ENCODE data around the gene SHKBP1.

SHKBP1 gene

DNA sequence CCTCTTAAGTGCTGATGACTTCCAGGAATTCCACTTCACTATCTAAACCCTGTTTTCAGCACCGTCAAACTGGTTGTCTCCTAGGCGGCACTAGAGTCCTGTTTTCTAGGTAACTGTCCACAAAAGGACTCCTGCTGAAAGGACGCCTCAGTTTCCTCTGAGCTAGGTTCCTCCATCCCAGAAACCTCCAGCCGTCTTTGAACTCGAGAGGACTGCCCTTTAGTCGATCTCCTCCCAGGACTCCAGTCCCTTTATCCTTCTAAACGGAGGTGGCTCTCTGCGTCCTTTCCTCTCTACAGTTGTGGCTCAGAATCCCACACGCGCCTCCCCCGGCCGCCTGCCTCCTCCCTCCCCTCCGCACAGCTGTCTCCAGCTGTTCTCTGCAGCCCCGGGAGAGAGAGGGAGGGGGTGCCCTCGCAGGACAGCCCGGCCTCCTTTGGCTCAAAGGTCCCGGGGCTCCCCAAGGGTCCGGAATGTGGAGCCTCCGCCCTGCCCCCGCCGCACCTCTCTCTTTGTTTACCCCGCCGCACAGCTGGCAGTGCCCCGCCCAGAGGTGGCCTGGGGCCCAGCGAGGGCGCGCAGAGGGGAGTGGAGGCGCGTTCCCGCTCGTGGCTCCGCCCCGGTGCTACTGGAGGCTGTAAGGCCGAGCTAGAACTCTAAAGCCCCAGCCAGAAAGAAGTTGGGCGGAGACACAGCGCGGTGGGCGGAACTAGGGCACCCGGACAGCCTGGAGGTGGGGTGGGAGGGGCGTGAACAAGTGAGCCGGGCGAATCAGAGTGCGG, 26.9 kb downstream of the SHKBP1 start:
- DNase-seq, result peak; percentile 99

DNA sequence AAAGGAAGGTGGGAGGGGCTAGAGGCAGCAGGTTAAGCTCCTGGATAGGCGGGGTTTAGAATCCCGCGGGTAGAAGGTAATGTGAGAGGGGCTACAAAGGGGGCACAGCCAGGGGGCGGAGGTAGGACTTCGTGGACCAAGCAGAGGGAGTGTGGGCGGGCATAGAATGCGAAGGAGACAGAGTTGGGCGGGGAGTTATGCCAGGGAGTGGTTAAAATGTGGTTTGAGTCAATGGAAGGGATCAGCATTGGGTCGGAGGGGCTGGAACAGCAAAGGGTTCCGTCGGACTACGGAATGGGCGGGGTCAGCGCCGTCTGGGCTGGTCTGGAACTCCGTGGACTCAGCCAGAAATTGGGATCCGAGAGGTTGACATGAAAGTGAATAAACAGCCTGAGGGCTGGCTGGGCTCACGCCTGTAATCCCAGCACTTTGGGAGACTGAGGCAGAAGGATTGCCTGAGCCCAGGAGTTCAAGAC, 27.5 kb downstream of the SHKBP1 start:
- DNase-seq, result no peak

DNA sequence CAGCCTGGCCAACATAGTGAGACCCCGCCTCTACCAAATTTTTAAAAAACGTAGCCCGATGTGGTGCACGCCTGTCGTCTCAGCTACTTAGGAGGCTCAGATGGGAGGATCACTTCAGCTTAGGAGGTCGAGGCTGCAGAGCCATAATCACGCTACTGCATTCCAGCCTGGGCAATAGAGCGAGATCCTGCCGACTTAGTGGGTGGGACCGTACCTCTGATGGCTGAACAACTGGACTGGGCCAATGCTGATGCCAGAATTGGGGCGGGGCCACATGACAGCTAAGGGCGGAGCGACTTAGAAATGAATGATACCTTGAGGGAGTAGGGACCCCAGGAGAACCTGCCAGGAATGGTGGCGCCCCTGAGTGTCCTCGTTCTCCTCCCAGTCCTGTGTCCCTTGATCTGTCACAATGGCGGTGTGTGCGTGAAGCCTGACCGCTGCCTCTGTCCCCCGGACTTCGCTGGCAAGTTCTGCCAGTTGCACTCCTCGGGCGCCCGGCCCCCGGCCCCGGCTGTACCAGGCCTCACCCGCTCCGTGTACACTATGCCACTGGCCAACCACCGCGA, 28.1 kb downstream of the SHKBP1 start:
- no peak for DNase-seq

DNA sequence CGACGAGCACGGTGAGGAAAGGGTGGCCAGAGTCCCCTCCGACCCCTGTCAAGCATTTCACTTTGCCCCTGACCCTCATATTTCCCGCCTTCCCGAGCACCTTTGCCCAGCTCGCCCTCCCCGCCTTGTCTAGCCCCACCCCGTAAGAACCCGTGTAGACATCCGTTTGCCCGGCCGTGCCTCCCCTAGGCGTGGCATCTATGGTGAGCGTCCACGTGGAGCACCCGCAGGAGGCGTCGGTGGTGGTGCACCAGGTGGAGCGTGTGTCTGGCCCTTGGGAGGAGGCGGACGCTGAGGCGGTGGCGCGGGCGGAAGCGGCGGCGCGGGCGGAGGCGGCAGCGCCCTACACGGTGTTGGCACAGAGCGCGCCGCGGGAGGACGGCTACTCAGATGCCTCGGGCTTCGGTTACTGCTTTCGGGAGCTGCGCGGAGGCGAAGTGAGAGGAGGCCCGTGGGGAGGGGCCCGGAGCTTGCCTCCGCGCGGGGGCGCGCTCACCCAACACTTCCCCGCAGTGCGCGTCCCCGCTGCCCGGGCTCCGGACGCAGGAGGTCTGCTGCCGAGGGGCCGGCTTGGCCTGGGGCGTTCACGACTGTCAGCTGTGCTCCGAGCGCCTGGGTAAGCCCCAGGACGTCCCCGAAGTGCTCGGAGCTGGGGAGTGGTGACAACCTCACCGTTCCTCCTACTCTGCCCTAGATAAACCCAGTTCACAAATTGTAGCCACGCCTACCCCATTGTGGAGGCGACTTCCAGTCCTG, 28.7 kb downstream of the SHKBP1 start:
- peak; percentile 84 for DNase-seq

DNA sequence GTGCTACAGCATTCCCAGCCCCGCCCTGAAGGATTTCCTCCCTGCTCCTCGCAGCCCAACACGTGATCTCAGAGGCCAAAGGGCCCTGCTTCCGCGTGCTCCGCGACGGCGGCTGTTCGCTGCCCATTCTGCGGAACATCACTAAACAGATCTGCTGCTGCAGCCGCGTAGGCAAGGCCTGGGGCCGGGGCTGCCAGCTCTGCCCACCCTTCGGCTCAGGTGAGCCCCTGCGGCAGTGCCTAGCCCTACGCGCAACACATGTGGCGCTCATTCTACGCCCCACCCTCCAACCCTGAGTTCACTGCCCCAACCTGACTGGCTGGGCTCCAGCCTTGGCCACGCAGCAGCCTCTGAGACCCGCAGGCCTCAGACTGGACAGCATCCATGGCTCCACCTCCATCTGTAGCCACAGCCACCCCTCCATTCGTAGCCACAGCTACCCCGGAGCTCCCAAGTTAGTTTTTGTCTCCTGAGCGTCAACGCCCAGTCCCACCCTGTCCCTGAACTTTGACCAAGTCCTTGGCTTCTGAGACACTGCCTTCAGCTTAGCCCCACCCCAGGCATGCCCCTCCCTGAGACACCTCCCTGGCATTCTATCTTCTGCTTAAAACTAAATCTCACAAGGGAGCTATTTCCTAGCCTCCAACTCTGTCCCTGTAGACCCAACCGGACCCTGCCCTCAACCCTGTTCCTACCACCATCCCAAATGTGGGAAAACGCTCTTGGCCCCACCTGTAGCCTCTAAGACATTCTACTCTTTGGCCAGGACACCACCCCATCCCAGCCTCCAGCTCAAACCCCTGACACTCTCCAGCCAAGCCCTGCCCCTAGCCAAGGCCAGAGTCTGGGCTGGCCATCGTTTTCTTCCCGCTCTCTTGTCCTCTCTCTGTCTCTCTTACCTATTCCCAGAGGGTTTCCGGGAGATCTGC, 30.9 kb downstream of the SHKBP1 start:
- DNase-seq, result no peak

DNA sequence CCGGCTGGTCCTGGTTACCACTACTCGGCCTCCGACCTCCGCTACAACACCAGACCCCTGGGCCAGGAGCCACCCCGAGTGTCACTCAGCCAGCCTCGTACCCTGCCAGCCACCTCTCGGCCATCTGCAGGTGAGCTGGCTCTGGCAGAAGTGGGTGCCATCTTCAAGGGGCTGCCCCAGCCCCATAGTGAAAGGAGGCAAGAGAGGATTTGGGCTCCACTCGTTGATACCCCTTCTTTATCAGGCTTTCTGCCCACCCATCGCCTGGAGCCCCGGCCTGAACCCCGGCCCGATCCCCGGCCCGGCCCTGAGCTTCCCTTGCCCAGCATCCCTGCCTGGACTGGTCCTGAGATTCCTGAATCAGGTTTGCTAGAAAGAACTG, 31.6 kb downstream of the SHKBP1 start:
- DNase-seq, result no peak

DNA sequence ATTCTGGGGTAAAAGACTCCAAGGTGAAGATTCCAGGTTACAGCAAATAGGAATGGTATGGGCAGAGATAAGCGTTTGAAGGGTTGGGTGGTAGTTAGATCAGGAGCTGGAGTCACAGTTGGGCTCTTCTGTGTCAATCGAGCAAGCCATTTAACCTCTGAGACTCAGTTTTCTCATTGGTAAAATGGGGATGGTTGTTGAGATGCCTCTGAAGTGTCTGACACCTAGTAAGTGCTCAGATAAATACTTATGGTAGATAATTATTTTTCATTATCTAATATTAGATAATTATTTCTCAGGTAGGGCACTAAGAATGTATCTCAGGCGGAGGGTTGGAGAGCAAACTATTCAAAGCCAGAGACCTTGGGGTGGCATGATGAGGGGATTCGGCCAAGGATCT, 32.3 kb downstream of the SHKBP1 start:
- no peak for DNase-seq

DNA sequence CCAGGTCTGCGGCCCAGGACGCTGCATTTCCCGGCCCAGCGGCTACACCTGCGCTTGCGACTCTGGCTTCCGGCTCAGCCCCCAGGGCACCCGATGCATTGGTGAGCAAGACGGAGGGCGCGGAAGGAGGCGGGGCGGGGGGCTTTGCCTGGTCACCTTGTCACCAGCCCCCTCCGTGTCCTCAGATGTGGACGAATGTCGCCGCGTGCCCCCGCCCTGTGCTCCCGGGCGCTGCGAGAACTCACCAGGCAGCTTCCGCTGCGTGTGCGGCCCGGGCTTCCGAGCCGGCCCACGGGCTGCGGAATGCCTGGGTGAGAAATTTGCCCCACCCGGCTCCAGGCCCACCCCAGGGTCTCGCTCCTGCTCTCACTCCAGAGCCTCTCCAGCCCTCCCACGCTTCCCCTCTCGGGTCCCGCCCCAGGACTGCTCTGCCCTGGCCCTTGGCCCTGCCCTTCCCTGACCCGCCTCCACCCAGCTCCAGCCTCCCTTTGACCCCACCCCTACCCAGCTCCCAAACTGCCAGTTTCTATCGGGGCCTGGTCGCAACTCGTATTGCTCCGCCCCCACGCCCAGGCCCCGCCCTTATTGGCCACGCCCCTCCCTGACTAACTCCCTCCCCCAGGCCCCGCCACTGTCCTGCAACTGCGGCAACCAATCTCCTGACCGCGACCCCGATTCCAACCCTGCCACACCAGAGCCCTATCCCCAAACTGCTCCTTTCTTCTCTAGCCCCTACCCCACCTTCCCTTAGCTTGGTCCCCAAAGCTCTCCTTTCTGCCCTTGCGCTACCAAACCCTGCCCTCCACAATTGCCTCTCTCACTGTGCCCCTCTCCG, 33.1 kb downstream of the SHKBP1 start:
- DNase-seq, result peak; percentile 83

DNA sequence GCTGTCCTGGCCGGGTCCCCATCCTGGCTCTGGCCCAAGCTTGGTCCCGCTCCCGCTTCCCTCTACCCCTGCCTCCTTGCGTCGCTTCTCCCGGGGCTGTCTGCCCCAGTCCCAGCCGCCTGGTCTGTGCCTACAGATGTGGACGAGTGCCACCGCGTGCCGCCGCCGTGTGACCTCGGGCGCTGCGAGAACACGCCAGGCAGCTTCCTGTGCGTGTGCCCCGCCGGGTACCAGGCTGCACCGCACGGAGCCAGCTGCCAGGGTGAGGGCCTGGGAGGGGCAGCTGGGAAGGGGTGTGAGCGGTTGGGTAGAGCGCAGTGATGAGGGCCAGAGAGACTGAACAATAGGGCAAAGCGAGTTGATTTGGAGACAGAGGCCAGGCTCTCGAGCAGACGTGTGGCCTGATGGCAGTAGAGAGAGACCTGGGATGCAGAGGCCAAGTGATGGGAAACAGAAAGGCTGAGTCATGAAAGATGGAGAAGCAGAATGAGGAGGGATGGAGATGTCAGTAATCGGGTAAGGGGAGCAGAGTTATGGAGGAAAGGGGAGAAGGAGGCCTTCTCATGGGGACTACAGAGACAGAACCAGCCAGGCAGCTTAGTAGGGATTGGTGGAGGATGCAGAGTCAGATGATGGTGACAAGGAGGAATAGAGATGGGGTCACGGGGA, 33.9 kb downstream of the SHKBP1 start:
- DNase-seq, result peak; percentile 70

DNA sequence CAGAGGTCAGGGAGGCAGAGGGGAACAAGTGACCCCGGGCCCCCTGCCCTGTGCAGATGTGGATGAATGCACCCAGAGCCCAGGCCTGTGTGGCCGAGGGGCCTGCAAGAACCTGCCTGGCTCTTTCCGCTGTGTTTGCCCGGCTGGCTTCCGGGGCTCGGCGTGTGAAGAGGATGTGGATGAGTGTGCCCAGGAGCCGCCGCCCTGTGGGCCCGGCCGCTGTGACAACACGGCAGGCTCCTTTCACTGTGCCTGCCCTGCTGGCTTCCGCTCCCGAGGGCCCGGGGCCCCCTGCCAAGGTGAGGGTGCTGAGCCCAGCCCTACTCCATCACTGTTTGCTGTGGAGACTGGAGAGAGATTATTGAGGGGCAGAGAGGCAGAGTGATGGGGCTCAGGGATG, 34.4 kb downstream of the SHKBP1 start:
- DNase-seq, result peak; percentile 53

DNA sequence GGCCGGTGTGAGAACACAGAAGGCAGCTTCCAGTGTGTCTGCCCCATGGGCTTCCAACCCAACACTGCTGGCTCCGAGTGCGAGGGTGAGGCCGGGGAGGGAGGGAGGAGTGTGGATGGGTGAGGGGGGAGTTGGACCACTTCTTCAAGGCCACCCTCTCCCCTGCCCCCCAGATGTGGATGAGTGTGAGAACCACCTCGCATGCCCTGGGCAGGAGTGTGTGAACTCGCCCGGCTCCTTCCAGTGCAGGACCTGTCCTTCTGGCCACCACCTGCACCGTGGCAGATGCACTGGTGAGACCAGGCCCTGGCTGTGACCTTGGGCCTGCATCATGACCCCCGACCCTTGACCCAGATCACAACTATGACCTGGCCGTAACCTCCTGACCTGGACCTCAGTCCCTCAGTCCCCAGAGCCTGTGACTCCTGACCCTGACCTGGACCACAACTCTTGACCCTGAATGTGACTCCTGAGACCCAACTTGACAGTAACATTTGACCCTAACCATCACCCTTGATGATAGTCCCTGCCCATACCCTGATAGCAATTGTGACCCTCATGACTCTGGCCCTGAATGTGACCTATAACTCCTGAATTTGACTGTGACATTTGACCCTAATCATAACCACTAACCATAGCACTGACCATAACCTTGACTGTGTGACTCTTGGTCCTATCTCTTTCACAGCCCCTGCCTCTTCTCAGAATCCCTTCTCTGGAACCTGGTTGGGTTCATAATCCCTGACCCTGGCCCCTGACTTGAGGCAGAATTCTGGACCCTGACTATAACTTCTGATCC, 35.4 kb downstream of the SHKBP1 start:
- no peak for DNase-seq

DNA sequence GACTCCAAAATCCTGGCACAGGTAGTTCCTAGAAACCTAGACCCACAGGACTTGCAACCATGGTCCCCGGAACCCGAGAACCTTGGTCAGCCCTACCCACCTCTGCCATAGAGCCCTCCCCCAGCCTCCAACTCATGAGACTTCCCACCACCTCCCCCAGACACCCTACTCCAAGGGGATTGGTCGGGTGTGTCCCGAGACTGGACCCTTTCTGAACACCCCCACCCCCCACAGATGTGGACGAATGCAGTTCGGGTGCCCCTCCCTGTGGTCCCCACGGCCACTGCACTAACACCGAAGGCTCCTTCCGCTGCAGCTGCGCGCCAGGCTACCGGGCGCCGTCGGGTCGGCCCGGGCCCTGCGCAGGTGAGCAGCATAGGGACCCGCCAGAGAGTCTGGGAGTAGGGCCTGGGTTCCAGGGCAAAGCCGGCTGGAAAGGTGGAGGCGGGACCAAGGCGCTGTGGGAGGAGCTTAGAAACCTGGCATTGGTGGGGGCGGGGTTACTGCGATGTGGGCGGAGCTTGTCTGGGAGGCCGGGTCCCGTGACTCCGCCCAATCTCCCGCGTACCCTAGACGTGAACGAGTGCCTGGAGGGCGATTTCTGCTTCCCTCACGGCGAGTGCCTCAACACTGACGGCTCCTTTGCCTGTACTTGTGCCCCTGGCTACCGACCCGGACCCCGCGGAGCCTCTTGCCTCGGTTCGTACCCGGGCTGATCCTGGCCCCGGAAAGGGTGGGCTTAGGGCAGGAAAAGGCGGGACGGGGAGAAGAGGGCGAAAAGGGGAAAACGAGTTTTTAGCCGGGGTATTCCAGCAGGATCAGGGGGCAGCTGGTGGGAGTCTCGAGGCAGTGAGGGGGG, 36.4 kb downstream of the SHKBP1 start:
- peak; percentile 39 for DNase-seq

DNA sequence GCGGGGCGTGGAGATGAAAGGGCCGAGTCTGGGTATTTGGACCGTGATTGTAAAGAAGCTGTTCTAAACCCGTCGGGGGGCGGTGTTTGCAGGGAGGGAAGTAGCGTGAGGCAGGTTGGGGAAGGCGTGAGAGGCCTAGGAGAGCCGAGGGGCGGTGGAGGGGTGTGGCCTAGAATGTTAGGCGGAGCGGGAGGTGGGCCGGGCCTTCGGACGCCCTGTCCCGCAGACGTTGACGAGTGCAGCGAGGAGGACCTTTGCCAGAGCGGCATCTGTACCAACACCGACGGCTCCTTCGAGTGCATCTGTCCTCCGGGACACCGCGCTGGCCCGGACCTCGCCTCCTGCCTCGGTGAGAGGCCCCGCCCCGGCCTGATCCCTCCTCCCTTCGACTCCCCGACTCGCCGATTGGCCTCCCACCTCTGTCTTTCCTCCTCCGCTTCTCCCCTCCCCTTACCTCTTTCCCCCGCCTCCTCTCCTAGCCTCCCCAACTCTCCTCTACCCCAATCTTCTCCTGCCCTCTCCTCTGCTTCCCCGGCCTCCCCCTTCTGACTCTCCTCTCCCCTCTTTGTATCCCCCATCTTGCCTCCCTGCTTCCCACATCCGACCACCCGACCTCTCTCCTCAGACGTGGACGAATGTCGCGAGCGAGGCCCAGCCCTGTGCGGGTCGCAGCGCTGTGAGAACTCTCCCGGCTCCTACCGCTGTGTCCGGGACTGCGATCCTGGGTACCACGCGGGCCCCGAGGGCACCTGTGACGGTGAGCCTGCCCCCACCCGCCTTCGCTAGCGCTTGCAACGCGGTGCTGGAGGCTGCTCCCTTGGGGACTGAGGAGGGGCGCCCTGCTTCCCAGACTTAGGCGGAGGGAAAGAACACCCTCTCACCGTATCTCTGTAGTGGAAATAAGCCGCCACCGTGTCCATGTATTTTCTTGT, 37.3 kb downstream of the SHKBP1 start:
- peak; percentile 82 for DNase-seq

DNA sequence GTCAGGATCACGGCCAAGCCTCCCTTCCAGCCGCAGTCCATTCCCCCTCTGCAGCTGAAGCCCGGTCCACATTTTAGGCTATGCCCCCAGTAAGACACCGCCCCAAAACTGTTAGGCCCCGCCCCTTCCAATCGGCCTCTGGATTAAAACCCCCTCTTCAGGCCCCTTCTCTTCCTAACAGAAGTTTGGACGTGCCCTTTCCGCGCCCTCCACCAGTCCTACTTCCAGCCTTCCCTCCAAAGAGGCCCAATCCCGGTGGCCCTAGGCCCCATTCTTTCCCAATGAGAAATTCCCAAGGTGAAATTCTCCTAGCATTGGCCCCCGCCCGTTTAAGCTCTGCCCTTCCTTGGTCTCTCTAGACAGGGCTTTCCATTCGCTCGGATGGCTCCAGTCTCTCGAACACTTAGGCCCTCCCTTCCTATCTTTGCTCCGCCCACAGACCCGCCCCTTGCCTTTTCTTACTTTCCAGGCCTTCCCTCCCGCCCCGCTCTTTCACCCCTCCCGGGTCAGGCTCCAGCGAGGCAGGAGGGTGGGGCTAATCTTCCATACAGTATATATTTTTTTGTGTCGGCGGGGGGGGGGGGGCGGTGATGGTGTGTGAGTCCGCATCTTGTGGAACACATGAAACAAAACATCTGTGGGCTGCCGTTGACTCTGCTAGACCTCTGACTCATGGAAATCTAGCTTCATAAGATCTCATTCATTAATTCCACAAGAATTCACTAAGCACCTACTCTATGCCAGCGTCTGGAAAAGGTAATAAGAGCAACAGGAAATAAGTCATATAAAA, 38.1 kb downstream of the SHKBP1 start:
- peak; percentile 67 for DNase-seq

DNA sequence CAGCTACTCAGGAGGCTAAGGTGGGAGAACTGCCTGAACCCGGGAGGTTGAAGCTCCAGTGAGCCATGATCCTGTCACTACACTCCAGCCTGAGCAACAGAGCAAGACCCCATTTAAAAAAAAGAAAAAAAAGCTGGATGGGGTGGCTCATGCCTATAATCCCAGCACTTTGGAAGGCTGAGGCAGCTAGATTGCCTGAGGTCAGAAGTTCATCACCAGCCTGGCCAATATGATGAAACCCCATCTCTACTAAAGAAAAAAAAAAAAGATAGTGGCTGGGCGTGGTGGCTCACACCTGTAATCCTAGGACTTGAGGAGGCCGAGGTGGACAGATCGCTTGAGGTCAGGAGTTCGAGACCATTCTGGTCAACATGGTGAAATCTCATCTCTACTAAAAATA, 39.5 kb downstream of the SHKBP1 start:
- no peak for DNase-seq

DNA sequence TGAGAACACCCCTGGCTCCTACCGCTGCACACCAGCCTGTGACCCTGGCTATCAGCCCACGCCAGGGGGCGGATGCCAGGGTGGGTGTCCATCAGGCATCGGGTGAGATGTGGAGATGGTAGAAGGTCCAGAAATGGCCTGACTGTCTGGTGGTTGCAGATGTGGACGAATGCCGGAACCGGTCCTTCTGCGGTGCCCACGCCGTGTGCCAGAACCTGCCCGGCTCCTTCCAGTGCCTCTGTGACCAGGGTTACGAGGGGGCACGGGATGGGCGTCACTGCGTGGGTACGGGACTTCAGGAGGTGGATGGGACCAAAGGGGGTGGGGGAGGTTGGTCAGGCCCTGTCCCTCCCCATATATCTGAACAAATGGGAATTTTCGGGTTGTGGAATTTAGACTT, 40.3 kb downstream of the SHKBP1 start:
- DNase-seq, result no peak

DNA sequence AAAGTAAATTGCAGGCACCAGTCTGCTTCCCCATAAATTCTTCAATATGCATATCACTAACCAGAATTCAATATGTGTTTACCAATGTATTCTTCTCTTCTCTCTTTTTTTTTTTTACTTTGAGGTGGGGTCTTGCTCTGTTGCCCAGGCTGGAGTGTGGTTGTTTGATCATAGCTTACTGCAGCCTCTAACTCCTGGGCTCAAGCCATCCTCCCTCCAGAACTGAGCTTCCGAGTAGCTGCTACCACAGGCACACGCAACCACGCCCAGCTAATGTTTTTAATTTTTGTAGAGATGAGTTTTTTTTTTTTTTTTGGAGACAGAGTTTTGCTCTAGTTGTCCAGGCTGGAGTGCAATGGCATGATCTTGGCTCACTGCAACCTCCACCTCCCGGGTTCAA, 41.3 kb downstream of the SHKBP1 start:
- no peak for DNase-seq
